GM12878 (cell line): ENCODE measurements around the gene NTMT2. TPM values are rescaled to one million over a fixed set of nuclear protein-coding genes. Genes with fewer than 3 reads are reported as not detected.
A peak's percentile ranks its signal among the peaks of the same experiment; 100 is the strongest.

Experiments
- ASH2L ChIP-seq: fragments of 300-600, 200-600 bp; sonication (generic); IDR thresholded peaks from 2 replicates; pipeline ENCODE4 v1.6.1; 2017; ENCODE audit warnings: low read depth, mild to moderate bottlenecking, borderline replicate concordance
- DPF2 ChIP-seq: fragments of 450-650 bp; IDR thresholded peaks from 2 replicates; pipeline ENCODE4 v1.6.1; 2017; ENCODE audit warnings: mild to moderate bottlenecking
- GATAD2B ChIP-seq: fragments of 450-650 bp; conservative IDR thresholded peaks from 2 replicates; pipeline ENCODE4 v1.6.1; 2017; ENCODE audit warnings: low read depth, mild to moderate bottlenecking, moderate library complexity
- HDAC2 ChIP-seq: fragments of 200-600 bp; sonication (generic); IDR thresholded peaks from 2 replicates; pipeline ENCODE4 v1.6.1; 2017
- HDGF ChIP-seq: fragments of 450-650 bp; IDR thresholded peaks from 2 replicates; pipeline ENCODE4 v1.6.1; 2016; ENCODE audit warnings: antibody characterized with exemption
- LARP7 ChIP-seq: fragments of 450-650 bp; IDR thresholded peaks from 2 replicates; pipeline ENCODE4 v1.6.1; 2017; ENCODE audit warnings: mild to moderate bottlenecking
- MTA3 ChIP-seq: IDR thresholded peaks from 2 replicates; pipeline ENCODE4 v1.6.1; 2012; ENCODE audit warnings: low read length, inconsistent platforms, borderline replicate concordance
- MYB ChIP-seq: fragments of 150-350 bp; IDR thresholded peaks from 2 replicates; pipeline ENCODE4 v1.6.1; 2014; ENCODE audit warnings: mild to moderate bottlenecking, low read depth, low read length, borderline replicate concordance
- PAX5 ChIP-seq: IDR thresholded peaks from 2 replicates; pipeline ENCODE4 v1.6.1; 2011; ENCODE audit warnings: low read depth, low read length, borderline replicate concordance
- RBBP5 ChIP-seq: fragments of 200-600 bp; sonication (generic); conservative IDR thresholded peaks from 2 replicates; pipeline ENCODE4 v1.6.1; 2016
- RELA ChIP-seq: fragments of 450-650 bp; IDR thresholded peaks from 2 replicates; pipeline ENCODE4 v1.8.0; 2014; ENCODE audit warnings: borderline replicate concordance; ENCODE audit not compliant: partially characterized antibody
- SUPT20H ChIP-seq: IDR thresholded peaks from 2 replicates; pipeline ENCODE4 v1.6.1; 2011; ENCODE audit warnings: low read depth, mild to moderate bottlenecking, low read length, moderate library complexity, borderline replicate concordance; ENCODE audit not compliant: control insufficient read depth
- TCF7 ChIP-seq: IDR thresholded peaks from 2 replicates; pipeline ENCODE4 v1.6.1; 2014; ENCODE audit warnings: antibody characterized with exemption, borderline replicate concordance
- ZSCAN29 ChIP-seq: fragments of 450-650 bp; IDR thresholded peaks from 2 replicates; pipeline ENCODE4 v1.6.1; 2017; ENCODE audit warnings: mild to moderate bottlenecking, moderate library complexity
- polyA plus RNA-seq, 11 experiments: library from polyadenylated mRNA; depleted of rRNA in 4 of 11; unstranded in 6 of 11; stranded (reverse) in 5 of 11; fragments of >200 nt; fragmentation: Nextera tagmentation in 4 of 11; fragmentation: Illumina TruSeq in 1 of 11; extraction: Ambion mirVana in 4 of 11; extraction: Trizol in 1 of 11; gene quantifications; 1 replicate in 1 of 11; 2 replicates in 10 of 11; pipeline versions ENCODE4 v1.2.1 to v1.2.3, GENCODE V29; 2011 to 2016; ENCODE audit warnings: inconsistent platforms in 2 of 11, missing spikeins in 2 of 11, low read depth in 1 of 11
- total RNA-seq, 4 experiments: library from RNA; depleted of rRNA in 3 of 4; stranded (reverse); fragments of >200 nt in 3 of 4; fragmentation: Illumina TruSeq in 1 of 4; extraction: Trizol in 1 of 4; gene quantifications; 2 replicates each; pipeline versions ENCODE4 v1.2.1 to v1.2.3, GENCODE V29; 2013 to 2021
- TF ChIP-seq, protein P1 (sequence below): fragments of 450-650 bp; conservative IDR thresholded peaks from 2 replicates; pipeline ENCODE4 v1.6.1; 2017; ENCODE audit warnings: mild to moderate bottlenecking, moderate library complexity
- TF ChIP-seq, protein P2 (sequence below): IDR thresholded peaks from 2 replicates; pipeline ENCODE4 v1.6.1; 2012; ENCODE audit warnings: low read length, inconsistent platforms
- TF ChIP-seq, protein P3 (sequence below): fragments of 450-650 bp; IDR thresholded peaks from 2 replicates; pipeline ENCODE4 v1.6.1; 2014; ENCODE audit warnings: mild to moderate bottlenecking
- TF ChIP-seq, protein P4 (sequence below): IDR thresholded peaks from 2 replicates; pipeline ENCODE4 v1.6.1; 2012; ENCODE audit warnings: improper control_type of control experiment, low read depth, low read length; ENCODE audit not compliant: insufficient replicate concordance
- TF ChIP-seq, protein P5 (sequence below): fragments of 450-650 bp; IDR thresholded peaks from 2 replicates; pipeline ENCODE4 v1.6.1; 2017; ENCODE audit warnings: mild to moderate bottlenecking

Gene NTMT2
- total and polyA plus RNA-seq, 10 of the 15 experiments (the other 5 are each of a cell fraction or from before 2014, with no cell fraction given), result not detected

DNA sequence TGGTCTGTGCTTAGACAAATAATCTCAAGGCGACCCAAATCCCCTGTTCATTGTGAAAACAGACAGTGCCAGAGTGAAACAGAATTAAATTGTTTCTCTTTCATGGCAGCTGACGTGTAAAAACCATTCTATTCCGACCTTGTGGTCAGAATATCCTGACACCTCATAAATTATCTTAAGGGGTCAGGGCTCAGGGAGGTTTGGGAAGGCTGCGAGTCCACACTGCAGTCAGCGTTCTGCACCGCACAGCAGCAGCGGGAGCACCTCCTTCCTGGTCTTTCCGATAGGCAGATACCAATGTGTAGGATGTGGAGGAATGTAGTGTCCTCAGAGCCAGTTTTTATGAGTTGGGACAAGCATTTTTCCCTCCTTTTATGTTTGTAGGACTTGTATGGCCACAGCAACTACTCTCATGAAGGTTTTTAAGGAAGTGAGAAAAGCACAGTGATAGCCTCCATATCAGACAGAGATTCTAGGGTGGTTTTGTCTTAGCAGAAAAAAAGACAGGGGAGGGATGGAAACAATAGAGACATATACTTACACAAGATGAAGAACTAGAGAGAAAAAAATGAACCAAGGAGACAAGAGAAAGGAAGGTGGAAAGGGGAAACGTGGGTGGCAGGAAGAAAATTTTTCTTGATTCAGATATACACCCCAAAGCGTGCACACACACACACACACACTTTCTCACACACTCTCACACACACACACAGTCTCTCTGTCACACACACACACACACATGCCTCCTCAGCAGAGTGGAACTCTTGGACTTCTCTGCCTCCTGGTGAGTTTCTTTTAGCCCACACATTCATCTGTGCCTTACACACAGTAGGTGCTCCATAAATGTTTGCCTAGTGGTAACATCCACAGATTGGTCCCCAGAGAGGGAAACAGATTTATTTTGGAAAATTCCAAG is 68.6 kb downstream of the NTMT2 start (continued):
- TF ChIP-seq GATAD2B (peak; percentile 73; the same call in 1 of the 2 replicates), RELA (no peak), RBBP5 (no peak), SUPT20H (no peak), DPF2 (peak; percentile 94), HDAC2 (no peak), HDGF (0 out of 2 replicates have a peak, but pooled peaks have one; percentile 38), TCF7 (no peak), PAX5 (no peak), LARP7 (no peak), MYB (no peak), ASH2L (no peak), MTA3 (no peak), ZSCAN29 (no peak)
- TF ChIP-seq, protein P1, sequence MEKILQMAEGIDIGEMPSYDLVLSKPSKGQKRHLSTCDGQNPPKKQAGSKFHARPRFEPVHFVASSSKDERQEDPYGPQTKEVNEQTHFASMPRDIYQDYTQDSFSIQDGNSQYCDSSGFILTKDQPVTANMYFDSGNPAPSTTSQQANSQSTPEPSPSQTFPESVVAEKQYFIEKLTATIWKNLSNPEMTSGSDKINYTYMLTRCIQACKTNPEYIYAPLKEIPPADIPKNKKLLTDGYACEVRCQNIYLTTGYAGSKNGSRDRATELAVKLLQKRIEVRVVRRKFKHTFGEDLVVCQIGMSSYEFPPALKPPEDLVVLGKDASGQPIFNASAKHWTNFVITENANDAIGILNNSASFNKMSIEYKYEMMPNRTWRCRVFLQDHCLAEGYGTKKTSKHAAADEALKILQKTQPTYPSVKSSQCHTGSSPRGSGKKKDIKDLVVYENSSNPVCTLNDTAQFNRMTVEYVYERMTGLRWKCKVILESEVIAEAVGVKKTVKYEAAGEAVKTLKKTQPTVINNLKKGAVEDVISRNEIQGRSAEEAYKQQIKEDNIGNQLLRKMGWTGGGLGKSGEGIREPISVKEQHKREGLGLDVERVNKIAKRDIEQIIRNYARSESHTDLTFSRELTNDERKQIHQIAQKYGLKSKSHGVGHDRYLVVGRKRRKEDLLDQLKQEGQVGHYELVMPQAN, result no peak
- TF ChIP-seq, protein P2, sequence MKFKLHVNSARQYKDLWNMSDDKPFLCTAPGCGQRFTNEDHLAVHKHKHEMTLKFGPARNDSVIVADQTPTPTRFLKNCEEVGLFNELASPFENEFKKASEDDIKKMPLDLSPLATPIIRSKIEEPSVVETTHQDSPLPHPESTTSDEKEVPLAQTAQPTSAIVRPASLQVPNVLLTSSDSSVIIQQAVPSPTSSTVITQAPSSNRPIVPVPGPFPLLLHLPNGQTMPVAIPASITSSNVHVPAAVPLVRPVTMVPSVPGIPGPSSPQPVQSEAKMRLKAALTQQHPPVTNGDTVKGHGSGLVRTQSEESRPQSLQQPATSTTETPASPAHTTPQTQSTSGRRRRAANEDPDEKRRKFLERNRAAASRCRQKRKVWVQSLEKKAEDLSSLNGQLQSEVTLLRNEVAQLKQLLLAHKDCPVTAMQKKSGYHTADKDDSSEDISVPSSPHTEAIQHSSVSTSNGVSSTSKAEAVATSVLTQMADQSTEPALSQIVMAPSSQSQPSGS, result no peak
- TF ChIP-seq, protein P3, sequence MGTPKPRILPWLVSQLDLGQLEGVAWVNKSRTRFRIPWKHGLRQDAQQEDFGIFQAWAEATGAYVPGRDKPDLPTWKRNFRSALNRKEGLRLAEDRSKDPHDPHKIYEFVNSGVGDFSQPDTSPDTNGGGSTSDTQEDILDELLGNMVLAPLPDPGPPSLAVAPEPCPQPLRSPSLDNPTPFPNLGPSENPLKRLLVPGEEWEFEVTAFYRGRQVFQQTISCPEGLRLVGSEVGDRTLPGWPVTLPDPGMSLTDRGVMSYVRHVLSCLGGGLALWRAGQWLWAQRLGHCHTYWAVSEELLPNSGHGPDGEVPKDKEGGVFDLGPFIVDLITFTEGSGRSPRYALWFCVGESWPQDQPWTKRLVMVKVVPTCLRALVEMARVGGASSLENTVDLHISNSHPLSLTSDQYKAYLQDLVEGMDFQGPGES, result no peak
- TF ChIP-seq, protein P4, sequence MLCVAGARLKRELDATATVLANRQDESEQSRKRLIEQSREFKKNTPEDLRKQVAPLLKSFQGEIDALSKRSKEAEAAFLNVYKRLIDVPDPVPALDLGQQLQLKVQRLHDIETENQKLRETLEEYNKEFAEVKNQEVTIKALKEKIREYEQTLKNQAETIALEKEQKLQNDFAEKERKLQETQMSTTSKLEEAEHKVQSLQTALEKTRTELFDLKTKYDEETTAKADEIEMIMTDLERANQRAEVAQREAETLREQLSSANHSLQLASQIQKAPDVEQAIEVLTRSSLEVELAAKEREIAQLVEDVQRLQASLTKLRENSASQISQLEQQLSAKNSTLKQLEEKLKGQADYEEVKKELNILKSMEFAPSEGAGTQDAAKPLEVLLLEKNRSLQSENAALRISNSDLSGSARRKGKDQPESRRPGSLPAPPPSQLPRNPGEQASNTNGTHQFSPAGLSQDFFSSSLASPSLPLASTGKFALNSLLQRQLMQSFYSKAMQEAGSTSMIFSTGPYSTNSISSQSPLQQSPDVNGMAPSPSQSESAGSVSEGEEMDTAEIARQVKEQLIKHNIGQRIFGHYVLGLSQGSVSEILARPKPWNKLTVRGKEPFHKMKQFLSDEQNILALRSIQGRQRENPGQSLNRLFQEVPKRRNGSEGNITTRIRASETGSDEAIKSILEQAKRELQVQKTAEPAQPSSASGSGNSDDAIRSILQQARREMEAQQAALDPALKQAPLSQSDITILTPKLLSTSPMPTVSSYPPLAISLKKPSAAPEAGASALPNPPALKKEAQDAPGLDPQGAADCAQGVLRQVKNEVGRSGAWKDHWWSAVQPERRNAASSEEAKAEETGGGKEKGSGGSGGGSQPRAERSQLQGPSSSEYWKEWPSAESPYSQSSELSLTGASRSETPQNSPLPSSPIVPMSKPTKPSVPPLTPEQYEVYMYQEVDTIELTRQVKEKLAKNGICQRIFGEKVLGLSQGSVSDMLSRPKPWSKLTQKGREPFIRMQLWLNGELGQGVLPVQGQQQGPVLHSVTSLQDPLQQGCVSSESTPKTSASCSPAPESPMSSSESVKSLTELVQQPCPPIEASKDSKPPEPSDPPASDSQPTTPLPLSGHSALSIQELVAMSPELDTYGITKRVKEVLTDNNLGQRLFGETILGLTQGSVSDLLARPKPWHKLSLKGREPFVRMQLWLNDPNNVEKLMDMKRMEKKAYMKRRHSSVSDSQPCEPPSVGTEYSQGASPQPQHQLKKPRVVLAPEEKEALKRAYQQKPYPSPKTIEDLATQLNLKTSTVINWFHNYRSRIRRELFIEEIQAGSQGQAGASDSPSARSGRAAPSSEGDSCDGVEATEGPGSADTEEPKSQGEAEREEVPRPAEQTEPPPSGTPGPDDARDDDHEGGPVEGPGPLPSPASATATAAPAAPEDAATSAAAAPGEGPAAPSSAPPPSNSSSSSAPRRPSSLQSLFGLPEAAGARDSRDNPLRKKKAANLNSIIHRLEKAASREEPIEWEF, result no peak
- TF ChIP-seq, protein P5, sequence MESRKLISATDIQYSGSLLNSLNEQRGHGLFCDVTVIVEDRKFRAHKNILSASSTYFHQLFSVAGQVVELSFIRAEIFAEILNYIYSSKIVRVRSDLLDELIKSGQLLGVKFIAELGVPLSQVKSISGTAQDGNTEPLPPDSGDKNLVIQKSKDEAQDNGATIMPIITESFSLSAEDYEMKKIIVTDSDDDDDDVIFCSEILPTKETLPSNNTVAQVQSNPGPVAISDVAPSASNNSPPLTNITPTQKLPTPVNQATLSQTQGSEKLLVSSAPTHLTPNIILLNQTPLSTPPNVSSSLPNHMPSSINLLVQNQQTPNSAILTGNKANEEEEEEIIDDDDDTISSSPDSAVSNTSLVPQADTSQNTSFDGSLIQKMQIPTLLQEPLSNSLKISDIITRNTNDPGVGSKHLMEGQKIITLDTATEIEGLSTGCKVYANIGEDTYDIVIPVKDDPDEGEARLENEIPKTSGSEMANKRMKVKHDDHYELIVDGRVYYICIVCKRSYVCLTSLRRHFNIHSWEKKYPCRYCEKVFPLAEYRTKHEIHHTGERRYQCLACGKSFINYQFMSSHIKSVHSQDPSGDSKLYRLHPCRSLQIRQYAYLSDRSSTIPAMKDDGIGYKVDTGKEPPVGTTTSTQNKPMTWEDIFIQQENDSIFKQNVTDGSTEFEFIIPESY, result no peak
